Measurements from ENCODE around the gene TASOR2.

- TF ChIP-seq CTCF (IDR thresholded peaks at IDR 0.05; ENCODE audit: poor library complexity, severe bottlenecking): no peak
- TF ChIP-seq POLR2AphosphoS5 (IDR thresholded peaks at IDR 0.05): no peak
- TF ChIP-seq EP300 (conservative IDR thresholded peaks at IDR 0.05; ENCODE audit: poor library complexity, severe bottlenecking): no peak
- no peak for TF ChIP-seq EZH2 (IDR thresholded peaks at IDR 0.05; ENCODE audit: borderline replicate concordance, insufficient read depth, low read length, poor library complexity, severe bottlenecking)
- TF ChIP-seq RAD21 (conservative IDR thresholded peaks at IDR 0.05): no peak
Measured at GRCh38 chr10:5730766-5731165, 46.1 kb downstream of the TASOR2 start.
